SK-N-SH (cell line): ENCODE data around the gene MBTPS2.
A peak's percentile ranks its signal among the peaks of the same experiment; 100 is the strongest.

Experiments
- GABPA ChIP-seq: IDR thresholded peaks from 2 replicates; pipeline ENCODE4 v1.4.0; 2012; ENCODE audit warnings: low read depth, mild to moderate bottlenecking
- POLR2AphosphoS5 ChIP-seq: IDR thresholded peaks from 2 replicates; pipeline ENCODE4 v1.6.1; 2012; ENCODE audit warnings: low read depth, low read length
- REST ChIP-seq: IDR thresholded peaks from 2 replicates; pipeline ENCODE4 v1.6.1; 2012; ENCODE audit warnings: mild to moderate bottlenecking, low read depth, low read length, moderate library complexity
- RFX5 ChIP-seq: IDR thresholded peaks from 2 replicates; pipeline ENCODE4 v1.6.1; 2012; ENCODE audit warnings: mild to moderate bottlenecking, improper control_type of control experiment, low read length
- TF ChIP-seq, protein P1 (sequence below): fragments of 200-600 bp; sonication (generic); IDR thresholded peaks from 2 replicates; pipeline ENCODE4 v1.6.1; 2017; ENCODE audit warnings: antibody characterized with exemption, mild to moderate bottlenecking, moderate library complexity

DNA sequence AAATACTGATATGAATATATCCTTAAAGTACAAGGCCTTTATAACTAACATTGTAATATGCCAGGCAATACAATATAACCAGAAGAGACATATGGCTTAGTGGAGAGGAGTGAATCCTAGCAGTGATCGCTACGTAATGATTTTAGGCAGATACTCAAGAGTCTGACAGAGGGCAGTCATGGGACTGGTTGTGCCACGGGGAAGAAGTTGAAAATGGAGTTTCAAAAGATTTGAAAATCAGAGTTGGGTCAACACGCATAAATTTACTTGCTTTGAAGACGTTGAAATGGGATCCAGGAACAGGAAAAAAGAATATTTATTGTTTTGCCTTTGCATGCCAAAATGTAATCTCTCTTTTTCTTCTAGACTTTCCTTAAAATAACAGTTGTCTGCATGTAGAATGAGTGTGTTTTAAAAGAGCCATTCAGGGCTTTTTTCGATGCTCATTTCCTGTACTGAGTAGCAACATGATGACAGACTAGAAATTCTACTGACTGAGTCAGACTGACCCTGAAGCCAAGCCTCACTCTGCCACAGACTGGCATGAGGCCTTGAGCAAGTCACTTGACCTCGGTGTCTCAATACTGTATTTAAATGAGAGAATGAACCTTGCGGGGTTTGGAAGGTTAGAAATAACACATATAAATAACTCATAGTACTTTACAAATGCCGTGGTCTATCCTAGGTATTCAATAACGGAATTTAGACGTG lies 93.0 kb downstream of the MBTPS2 start:
- TF ChIP-seq, protein P1, sequence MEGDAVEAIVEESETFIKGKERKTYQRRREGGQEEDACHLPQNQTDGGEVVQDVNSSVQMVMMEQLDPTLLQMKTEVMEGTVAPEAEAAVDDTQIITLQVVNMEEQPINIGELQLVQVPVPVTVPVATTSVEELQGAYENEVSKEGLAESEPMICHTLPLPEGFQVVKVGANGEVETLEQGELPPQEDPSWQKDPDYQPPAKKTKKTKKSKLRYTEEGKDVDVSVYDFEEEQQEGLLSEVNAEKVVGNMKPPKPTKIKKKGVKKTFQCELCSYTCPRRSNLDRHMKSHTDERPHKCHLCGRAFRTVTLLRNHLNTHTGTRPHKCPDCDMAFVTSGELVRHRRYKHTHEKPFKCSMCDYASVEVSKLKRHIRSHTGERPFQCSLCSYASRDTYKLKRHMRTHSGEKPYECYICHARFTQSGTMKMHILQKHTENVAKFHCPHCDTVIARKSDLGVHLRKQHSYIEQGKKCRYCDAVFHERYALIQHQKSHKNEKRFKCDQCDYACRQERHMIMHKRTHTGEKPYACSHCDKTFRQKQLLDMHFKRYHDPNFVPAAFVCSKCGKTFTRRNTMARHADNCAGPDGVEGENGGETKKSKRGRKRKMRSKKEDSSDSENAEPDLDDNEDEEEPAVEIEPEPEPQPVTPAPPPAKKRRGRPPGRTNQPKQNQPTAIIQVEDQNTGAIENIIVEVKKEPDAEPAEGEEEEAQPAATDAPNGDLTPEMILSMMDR: peak; percentile 41
- TF ChIP-seq RFX5 (no peak), REST (no peak), POLR2AphosphoS5 (peak; percentile 23; the same call in 1 of the 2 replicates), GABPA (no peak)
